ENCODE measurements around the gene NLRP12.

GRCh38 chr19:53801257-53801656 is 22.9 kb downstream of the NLRP12 start:
- TF ChIP-seq CTCF (IDR thresholded peaks at IDR 0.05) (no peak), POLR2AphosphoS5 (IDR thresholded peaks at IDR 0.05; ENCODE audit: low read depth, low read length) (no peak)
